ENCODE measurements around the gene OLFML2A. TPM values are rescaled to one million over a fixed set of nuclear protein-coding genes. Genes with fewer than 3 reads are reported as not detected.

OLFML2A gene
- total RNA-seq, 1 experiment from 2014 or later = 0.99 TPM

DNA sequence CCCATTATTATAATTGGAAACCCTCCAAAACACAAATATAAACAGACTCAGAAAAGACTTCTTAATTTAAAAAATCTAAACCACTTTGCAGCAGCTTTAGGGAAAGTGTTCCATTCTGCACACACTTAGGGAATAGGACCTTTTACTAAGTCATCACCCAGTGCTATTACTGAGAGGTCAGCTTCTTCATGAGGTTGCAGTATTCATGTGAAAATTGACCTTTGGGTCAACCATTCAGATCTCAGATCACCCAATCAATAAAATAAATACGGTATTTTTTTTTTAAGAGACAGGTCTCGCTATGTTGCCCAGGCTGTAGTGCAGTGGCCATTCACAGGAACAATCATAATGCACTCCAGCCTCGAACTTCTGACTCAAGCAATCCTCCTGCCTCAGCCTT is 27.6 kb upstream of the OLFML2A start:
- no TSS peak for BruUV-seq (replicated peaks)
- no peaks in the 10 kb centered on the region for H3K27me3 Mint-ChIP-seq (ENCODE audit: unreplicated experiment)
- DNase-seq = no peak
- H3K27ac Mint-ChIP-seq (ENCODE audit: unreplicated experiment) = no peak overlapping the region
- CTCF ChIA-PET = no interaction called here
- no peak overlapping the region for H3K4me3 Mint-ChIP-seq (ENCODE audit: low read depth, unreplicated experiment)
- no peaks in the 10 kb centered on the region for H3K36me3 Mint-ChIP-seq (ENCODE audit: insufficient read depth, unreplicated experiment)
- H3K4me1 Mint-ChIP-seq (ENCODE audit: low read depth, unreplicated experiment) = peaks cover 20% of the 10 kb centered on the region
- no peaks in the 10 kb centered on the region for H3K9me3 Mint-ChIP-seq (ENCODE audit: low read depth, unreplicated experiment)
- intact Hi-C loops (cut with micrococcal nuclease; ENCODE audit: unreplicated experiment) = no loop called here
- TF ChIP-seq, protein P1, sequence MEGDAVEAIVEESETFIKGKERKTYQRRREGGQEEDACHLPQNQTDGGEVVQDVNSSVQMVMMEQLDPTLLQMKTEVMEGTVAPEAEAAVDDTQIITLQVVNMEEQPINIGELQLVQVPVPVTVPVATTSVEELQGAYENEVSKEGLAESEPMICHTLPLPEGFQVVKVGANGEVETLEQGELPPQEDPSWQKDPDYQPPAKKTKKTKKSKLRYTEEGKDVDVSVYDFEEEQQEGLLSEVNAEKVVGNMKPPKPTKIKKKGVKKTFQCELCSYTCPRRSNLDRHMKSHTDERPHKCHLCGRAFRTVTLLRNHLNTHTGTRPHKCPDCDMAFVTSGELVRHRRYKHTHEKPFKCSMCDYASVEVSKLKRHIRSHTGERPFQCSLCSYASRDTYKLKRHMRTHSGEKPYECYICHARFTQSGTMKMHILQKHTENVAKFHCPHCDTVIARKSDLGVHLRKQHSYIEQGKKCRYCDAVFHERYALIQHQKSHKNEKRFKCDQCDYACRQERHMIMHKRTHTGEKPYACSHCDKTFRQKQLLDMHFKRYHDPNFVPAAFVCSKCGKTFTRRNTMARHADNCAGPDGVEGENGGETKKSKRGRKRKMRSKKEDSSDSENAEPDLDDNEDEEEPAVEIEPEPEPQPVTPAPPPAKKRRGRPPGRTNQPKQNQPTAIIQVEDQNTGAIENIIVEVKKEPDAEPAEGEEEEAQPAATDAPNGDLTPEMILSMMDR (IDR thresholded peaks at IDR 0.05; ENCODE audit: unreplicated experiment) = no peak

DNA sequence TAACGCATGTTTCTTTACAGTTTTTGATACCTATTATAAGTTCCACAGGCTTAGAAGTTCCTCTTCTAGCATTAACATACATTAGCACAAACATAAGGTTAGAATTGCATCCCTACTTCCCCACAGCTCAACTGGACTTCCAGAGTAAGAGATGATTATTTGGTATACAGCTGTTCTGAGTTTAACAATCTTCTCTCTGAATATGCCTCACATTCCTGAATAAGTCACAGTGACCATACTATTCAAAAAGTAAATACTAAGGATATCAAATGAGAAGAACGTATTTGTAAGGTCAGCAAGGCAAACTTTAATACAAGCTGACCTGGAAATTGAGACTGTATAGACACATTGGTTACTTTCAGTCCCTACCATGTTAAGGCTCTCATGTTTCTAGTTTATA is 27.2 kb upstream of the OLFML2A start:
- intact Hi-C loops (cut with micrococcal nuclease; ENCODE audit: unreplicated experiment) = loop anchor here (5.0 kb wide), 2 partner anchors 132 to 197 kb away; no protein-coding TSS in a partner anchor
- H3K4me1 Mint-ChIP-seq (ENCODE audit: low read depth, unreplicated experiment) = peaks cover 20% of the 10 kb centered on the region
- no peaks in the 10 kb centered on the region for H3K27me3 Mint-ChIP-seq (ENCODE audit: unreplicated experiment)
- H3K36me3 Mint-ChIP-seq (ENCODE audit: insufficient read depth, unreplicated experiment) = no peaks in the 10 kb centered on the region
- TF ChIP-seq, protein P1 (IDR thresholded peaks at IDR 0.05; ENCODE audit: unreplicated experiment) = no peak
- H3K27ac Mint-ChIP-seq (ENCODE audit: unreplicated experiment) = peak overlapping the region; percentile 29
- DNase-seq = no peak
- H3K9me3 Mint-ChIP-seq (ENCODE audit: low read depth, unreplicated experiment) = no peaks in the 10 kb centered on the region
- H3K4me3 Mint-ChIP-seq (ENCODE audit: low read depth, unreplicated experiment) = no peak overlapping the region
- BruUV-seq (replicated peaks) = no TSS peak
- CTCF ChIA-PET = no interaction called here

DNA sequence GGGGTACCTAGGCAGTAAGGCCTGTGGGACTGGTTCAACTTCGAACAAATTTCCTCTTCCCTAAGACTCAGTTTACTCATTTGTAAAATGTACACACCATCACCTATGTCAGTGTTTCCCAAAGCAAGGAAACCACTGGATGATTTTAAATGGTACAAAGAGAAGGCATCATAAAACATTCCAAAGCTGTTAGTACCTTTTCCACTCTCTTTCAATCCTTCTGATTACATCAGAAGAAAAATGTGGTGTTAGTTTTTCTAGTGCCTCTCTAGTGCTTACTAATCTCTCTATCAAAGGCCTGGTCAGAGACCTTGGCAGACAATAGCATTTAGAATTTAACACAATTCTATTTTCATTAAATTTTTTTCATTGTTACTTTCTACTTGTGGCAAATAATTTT is 24.0 kb upstream of the OLFML2A start:
- BruUV-seq (replicated peaks) = no TSS peak
- Mint-ChIP-seq H3K27ac (ENCODE audit: unreplicated experiment) (no peak overlapping the region), H3K27me3 (ENCODE audit: unreplicated experiment) (no peaks in the 10 kb centered on the region), H3K4me1 (ENCODE audit: low read depth, unreplicated experiment) (peaks cover 21% of the 10 kb centered on the region), H3K9me3 (ENCODE audit: low read depth, unreplicated experiment) (no peaks in the 10 kb centered on the region), H3K4me3 (ENCODE audit: low read depth, unreplicated experiment) (no peak overlapping the region), H3K36me3 (ENCODE audit: insufficient read depth, unreplicated experiment) (no peaks in the 10 kb centered on the region)
- intact Hi-C loops (cut with micrococcal nuclease; ENCODE audit: unreplicated experiment) = loop anchor here (5.0 kb wide), 2 partner anchors 136 to 201 kb away; no protein-coding TSS in a partner anchor
- TF ChIP-seq, protein P1 (IDR thresholded peaks at IDR 0.05; ENCODE audit: unreplicated experiment) = no peak
- CTCF ChIA-PET = interaction anchor here (0.8 to 1.2 kb wide), 2 partner anchors 10 to 12 kb away, joined by 3 to 5 read pairs; no protein-coding TSS in a partner anchor
- DNase-seq = no peak

DNA sequence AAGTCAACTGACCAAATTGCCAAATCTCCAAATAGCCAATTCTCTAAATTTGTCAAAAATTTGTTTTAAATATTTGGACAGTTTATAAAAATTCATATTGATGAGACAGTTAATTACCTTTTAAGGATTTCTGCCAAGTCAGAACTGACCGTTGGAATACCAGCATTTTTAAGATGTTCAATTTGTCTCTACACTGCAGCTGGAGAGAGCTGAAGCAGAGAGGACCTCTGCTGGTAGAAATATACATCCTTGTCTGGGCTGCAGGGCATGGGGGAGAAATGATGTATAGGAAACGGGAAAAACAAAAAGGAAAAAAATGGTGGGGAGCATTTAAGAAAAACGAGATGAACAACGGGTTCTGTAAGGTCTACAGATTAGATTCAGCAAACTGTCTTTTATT is 22.6 kb upstream of the OLFML2A start:
- intact Hi-C loops (cut with micrococcal nuclease; ENCODE audit: unreplicated experiment) = loop anchor here (1.0 to 5.0 kb wide), 3 partner anchors 42 to 202 kb away; no protein-coding TSS in a partner anchor
- Mint-ChIP-seq H3K9me3 (ENCODE audit: low read depth, unreplicated experiment) (no peaks in the 10 kb centered on the region), H3K4me3 (ENCODE audit: low read depth, unreplicated experiment) (no peak overlapping the region), H3K4me1 (ENCODE audit: low read depth, unreplicated experiment) (peaks cover 34% of the 10 kb centered on the region), H3K36me3 (ENCODE audit: insufficient read depth, unreplicated experiment) (no peaks in the 10 kb centered on the region), H3K27ac (ENCODE audit: unreplicated experiment) (no peak overlapping the region), H3K27me3 (ENCODE audit: unreplicated experiment) (no peaks in the 10 kb centered on the region)
- DNase-seq = no peak
- CTCF ChIA-PET = no interaction called here
- TF ChIP-seq, protein P1 (IDR thresholded peaks at IDR 0.05; ENCODE audit: unreplicated experiment) = no peak
- no TSS peak for BruUV-seq (replicated peaks)

Data from Calu3 (cell line).